Keratinocyte (primary cell): ENCODE results near the gene GRAMD1A. TPM values are rescaled to one million over a fixed set of nuclear protein-coding genes. Genes with fewer than 3 reads are reported as not detected.
"Not testable (repeated sequence)": the region's sequence is repeated elsewhere in the genome, so short reads cannot be mapped to it uniquely, and the experiment has no call there.

ENCODE experiments used
- DNase-seq: peaks from one replicate; pipeline ENCODE4 v3.0.0-alpha.2; 2011; ENCODE audit warnings: low read depth, missing footprints, low spot score
- FAIRE-seq: peaks from 2 replicates; lab custom pipeline; 2011; peaks lifted over from hg19 to GRCh38; lab: Jason Lieb, UNC
- H2AFZ ChIP-seq: 2 replicates; pipeline ENCODE4 v1.6.0; 2012; ENCODE audit warnings: low read length, control low read depth, inconsistent platforms; ENCODE audit not compliant: control insufficient read depth
- H3K27ac ChIP-seq: 2 replicates; pipeline ENCODE4 v1.5.1; 2011; ENCODE audit warnings: low read length; ENCODE audit not compliant: control insufficient read depth, insufficient read depth
- H3K27me3 ChIP-seq: 3 replicates; pipeline ENCODE4 v1.6.0; 2011; ENCODE audit warnings: low read length; ENCODE audit not compliant: control insufficient read depth, insufficient read depth; ENCODE audit errors: extremely low read depth
- H3K36me3 ChIP-seq, 2 experiments: 2 replicates in 1 of 2; 3 replicates in 1 of 2; pipeline ENCODE4 v1.5.1; 2011; ENCODE audit warnings: low read length in 2 of 2, mild to moderate bottlenecking in 1 of 2; ENCODE audit not compliant: control insufficient read depth in 2 of 2, insufficient read depth in 2 of 2; ENCODE audit errors: extremely low read depth in 1 of 2
- H3K4me1 ChIP-seq: 3 replicates; pipeline ENCODE4 v1.5.1; 2011; ENCODE audit warnings: low read length; ENCODE audit not compliant: control insufficient read depth, insufficient read depth; ENCODE audit errors: extremely low read depth
- H3K4me2 ChIP-seq: 3 replicates; pipeline ENCODE4 v1.6.0; 2011; ENCODE audit warnings: low read depth, low read length; ENCODE audit not compliant: control insufficient read depth, insufficient read depth; ENCODE audit errors: extremely low read depth
- H3K4me3 ChIP-seq, 3 experiments: fragments of 200-600 bp in 1 of 3; sonication (generic) in 1 of 3; 2 replicates in 2 of 3; 3 replicates in 1 of 3; pipeline ENCODE4 v1.5.1; 2011 to 2016; ENCODE audit warnings: low read length in 3 of 3, mild to moderate bottlenecking in 3 of 3, control low read depth in 2 of 3, inconsistent platforms in 1 of 3, low read depth in 1 of 3, mixed read lengths in 1 of 3, mixed run types in 1 of 3, moderate library complexity in 1 of 3; ENCODE audit not compliant: control insufficient read depth in 2 of 3, insufficient read depth in 2 of 3; ENCODE audit errors: extremely low read depth in 1 of 3
- H3K79me2 ChIP-seq: 2 replicates; pipeline ENCODE4 v1.6.0; 2012; ENCODE audit warnings: low read length; ENCODE audit not compliant: control insufficient read depth, insufficient read depth
- H3K9ac ChIP-seq: 3 replicates; pipeline ENCODE4 v1.6.0; 2011; ENCODE audit warnings: low read length; ENCODE audit not compliant: control insufficient read depth, insufficient read depth; ENCODE audit errors: extremely low read depth
- H3K9me1 ChIP-seq: 3 replicates; pipeline ENCODE4 v1.6.0; 2011; ENCODE audit warnings: low read length; ENCODE audit not compliant: control insufficient read depth, insufficient read depth; ENCODE audit errors: extremely low read depth
- H3K9me3 ChIP-seq: 2 replicates; pipeline ENCODE4 v1.5.1; 2012; ENCODE audit warnings: low read depth, low read length; ENCODE audit not compliant: control insufficient read depth
- H4K20me1 ChIP-seq: 3 replicates; pipeline ENCODE4 v1.6.0; 2011; ENCODE audit warnings: low read length; ENCODE audit not compliant: control insufficient read depth, insufficient read depth; ENCODE audit errors: extremely low read depth
- EZH2 ChIP-seq: IDR thresholded peaks from one replicate; pipeline ENCODE4 v1.6.1; 2012; ENCODE audit warnings: inconsistent platforms, mild to moderate bottlenecking, low read length, moderate library complexity
- dilution Hi-C: fragments of 300-500 bp; cut with MboI; formaldehyde crosslinking; loops from one replicate; pipeline ENCODE4 v1.7.0; 2020; ENCODE audit warnings: low sequenced_read_pairs; ENCODE audit not compliant: extremely low pct_ligation_motif_present
- polyA plus RNA-seq, 5 experiments: library from polyadenylated mRNA; depleted of rRNA in 3 of 5; stranded (reverse) in 3 of 5; stranded (forward) in 1 of 5; unstranded in 1 of 5; fragments of >200 nt; gene quantifications; 1 replicate in 1 of 5; 2 replicates in 3 of 5; 3 replicates in 1 of 5; pipeline versions ENCODE4 v1.2.1 to v1.2.3, GENCODE V29; 2011 to 2012; ENCODE audit warnings: missing spikeins in 2 of 5, low read depth in 1 of 5, low replicate concordance in 1 of 5
- TF ChIP-seq, protein P1 (sequence below), 3 experiments: IDR thresholded peaks in 1 of 3; conservative IDR thresholded peaks in 1 of 3; optimal IDR thresholded peaks in 1 of 3; 2 replicates in 2 of 3; 3 replicates in 1 of 3; pipeline versions ENCODE3 to v1.5.1; 2011; ENCODE audit warnings: low read length in 3 of 3, mild to moderate bottlenecking in 3 of 3, moderate library complexity in 2 of 3, control low read depth in 1 of 3, inconsistent platforms in 1 of 3; ENCODE audit not compliant: insufficient read depth in 2 of 3; ENCODE audit errors: extremely low read depth in 1 of 3

The GRAMD1A gene
- polyA plus RNA-seq, 1 donor (not counting 4 experiments of a cell fraction or from before 2014, with no cell fraction given), result 24.6 TPM

- peaks cover 14% of the 10 kb centered on the region for H3K79me2 ChIP-seq
- TF ChIP-seq EZH2, result no peak
- TF ChIP-seq, protein P1, sequence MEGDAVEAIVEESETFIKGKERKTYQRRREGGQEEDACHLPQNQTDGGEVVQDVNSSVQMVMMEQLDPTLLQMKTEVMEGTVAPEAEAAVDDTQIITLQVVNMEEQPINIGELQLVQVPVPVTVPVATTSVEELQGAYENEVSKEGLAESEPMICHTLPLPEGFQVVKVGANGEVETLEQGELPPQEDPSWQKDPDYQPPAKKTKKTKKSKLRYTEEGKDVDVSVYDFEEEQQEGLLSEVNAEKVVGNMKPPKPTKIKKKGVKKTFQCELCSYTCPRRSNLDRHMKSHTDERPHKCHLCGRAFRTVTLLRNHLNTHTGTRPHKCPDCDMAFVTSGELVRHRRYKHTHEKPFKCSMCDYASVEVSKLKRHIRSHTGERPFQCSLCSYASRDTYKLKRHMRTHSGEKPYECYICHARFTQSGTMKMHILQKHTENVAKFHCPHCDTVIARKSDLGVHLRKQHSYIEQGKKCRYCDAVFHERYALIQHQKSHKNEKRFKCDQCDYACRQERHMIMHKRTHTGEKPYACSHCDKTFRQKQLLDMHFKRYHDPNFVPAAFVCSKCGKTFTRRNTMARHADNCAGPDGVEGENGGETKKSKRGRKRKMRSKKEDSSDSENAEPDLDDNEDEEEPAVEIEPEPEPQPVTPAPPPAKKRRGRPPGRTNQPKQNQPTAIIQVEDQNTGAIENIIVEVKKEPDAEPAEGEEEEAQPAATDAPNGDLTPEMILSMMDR (optimal IDR thresholded peaks at IDR 0.05 in 1 of 3, IDR thresholded peaks at IDR 0.05 in 1 of 3, conservative IDR thresholded peaks at IDR 0.05 in 1 of 3; ENCODE audit: extremely low read depth in 1 of 3, insufficient read depth in 2 of 3, low read length in 3 of 3), result no peak
- DNase-seq, result no peak
- no peak overlapping the region for H2AFZ ChIP-seq
- dilution Hi-C loops, result no loop called here
- no peak overlapping the region for H3K27ac ChIP-seq
- H3K9me1 ChIP-seq, result no peaks in the 10 kb centered on the region
- H3K9ac ChIP-seq, result no peak overlapping the region
- H3K4me3 ChIP-seq, result no peak overlapping the region
- H3K9me3 ChIP-seq, result no peaks in the 10 kb centered on the region
- peaks cover 2% of the 10 kb centered on the region for H4K20me1 ChIP-seq
- H3K27me3 ChIP-seq, result no peaks in the 10 kb centered on the region
- H3K4me2 ChIP-seq, result no peak overlapping the region
- H3K36me3 ChIP-seq, result no peaks in the 10 kb centered on the region
- no peak for FAIRE-seq
- peaks cover 13% of the 10 kb centered on the region for H3K4me1 ChIP-seq
Observed at GRCh38 chr19:34997071-34997617, 3.0 kb upstream of the GRAMD1A start.

- H3K9me3 ChIP-seq, H3K36me3 ChIP-seq, H3K9me1 ChIP-seq, H4K20me1 ChIP-seq, H3K9ac ChIP-seq, H3K27me3 ChIP-seq, H2AFZ ChIP-seq, H3K4me3 ChIP-seq, DNase-seq, H3K27ac ChIP-seq, H3K4me2 ChIP-seq, FAIRE-seq, dilution Hi-C loops: not testable (repeated sequence)
- peaks cover 15% of the 10 kb centered on the region for H3K4me1 ChIP-seq
- peaks cover 20% of the 10 kb centered on the region for H3K79me2 ChIP-seq
Observed at GRCh38 chr19:34998224-34998623, 1.9 kb upstream of the GRAMD1A start.
